GM19395 (cell line): ENCODE results near the gene ATP10A.
"Not testable (repeated sequence)": the region's sequence is repeated elsewhere in the genome, so short reads cannot be mapped to it uniquely, and the experiment has no call there.

Experiments used
- ATAC-seq: cut with Tn5 transposase; IDR thresholded peaks from one replicate; pipeline ENCODE4 v1.9.1; 2021; ENCODE audit warnings: mild to moderate bottlenecking, moderate library complexity; ENCODE audit not compliant: unreplicated experiment

Gene ATP10A

DNA sequence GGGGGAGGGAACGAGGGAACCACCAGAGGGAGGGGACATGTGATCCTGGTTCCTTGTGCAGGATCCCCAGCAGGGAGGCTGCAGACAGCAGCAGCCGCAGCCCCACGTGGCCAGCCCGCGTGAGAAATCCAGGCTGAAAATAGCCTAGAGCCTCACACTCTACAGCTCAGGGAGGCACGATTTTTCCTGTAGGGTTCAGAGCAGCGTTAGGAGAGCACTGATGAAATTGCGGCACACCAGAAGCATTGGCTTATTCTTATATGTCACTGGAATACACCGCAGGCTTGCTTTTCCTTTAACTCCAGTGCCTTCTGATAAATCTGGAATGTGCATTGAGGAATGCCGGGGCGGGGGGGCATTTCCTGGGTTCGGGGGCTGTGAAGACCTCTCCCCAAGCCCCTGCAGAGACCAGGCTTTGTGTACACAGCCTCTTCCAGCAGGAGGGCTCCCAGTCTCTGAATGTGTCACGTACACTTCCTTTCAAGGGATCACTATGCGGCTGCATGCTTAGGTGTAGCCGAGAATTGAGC is 193.0 kb downstream of the ATP10A start:
- no peak for ATAC-seq

DNA sequence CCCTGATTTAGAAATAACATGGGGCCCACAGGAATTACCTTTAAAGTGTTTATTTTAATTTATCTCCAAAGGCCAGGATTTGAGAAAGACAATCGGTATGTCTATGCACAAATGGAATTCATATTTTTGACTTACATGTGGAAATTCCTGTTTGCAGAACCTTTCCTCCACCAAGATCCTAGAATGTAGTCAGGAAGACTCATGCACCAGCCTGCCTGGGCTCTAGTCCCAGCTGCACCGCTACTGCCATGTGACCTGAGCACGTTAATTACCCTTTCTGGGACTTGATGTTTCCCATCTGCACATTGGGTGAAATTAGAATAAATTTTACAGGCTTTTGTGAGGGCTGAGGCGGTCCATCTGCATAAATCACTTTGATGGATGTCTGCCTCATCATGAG is 194.2 kb downstream of the ATP10A start:
- ATAC-seq, result no peak

GRCh38 chr15:25668236-25668795 is 194.8 kb downstream of the ATP10A start:
- ATAC-seq, result no peak

- ATAC-seq, result no peak
Measured at GRCh38 chr15:25667829-25668228, 195.3 kb downstream of the ATP10A start.

DNA sequence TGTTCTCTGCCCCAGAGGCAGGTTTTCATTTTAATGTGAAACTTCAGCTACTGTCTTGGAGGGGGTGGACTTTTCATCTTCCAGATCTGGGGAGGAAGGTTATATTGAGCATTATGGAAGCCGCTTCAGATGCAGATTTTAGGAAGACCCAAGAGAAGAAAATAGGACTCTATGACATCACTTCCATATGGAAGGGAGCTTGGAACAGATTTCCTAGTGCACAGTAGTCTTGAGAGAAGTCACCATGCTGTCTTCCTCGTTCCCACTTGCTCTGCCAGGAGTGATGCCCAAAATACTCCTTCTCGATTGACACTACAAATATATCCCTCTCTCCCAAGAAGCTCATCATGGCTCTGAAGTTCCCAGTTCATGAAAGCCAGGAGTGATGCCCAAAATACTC is 197.2 kb downstream of the ATP10A start:
- no peak for ATAC-seq

GRCh38 chr15:25664761-25665160 is 198.4 kb downstream of the ATP10A start:
- no peak for ATAC-seq

DNA sequence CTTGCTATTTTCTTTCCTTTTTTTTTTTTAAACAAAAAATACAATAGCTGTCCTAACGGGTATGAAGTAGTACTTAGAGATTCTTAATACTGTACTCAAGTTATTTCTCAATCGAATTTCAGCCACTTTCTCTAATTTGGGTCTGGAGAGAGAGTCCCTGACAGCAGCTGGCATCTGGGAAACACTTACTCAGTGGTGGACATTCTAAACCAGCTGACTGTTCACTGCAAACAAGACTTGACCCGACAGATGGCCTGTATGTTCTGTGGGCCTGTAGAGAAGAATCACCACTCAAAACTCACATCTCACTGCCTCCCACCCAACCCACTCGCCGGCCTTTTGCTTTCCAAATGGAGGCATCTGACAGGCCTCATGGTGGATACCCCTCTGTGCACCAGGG is 199.6 kb downstream of the ATP10A start:
- no peak for ATAC-seq

DNA sequence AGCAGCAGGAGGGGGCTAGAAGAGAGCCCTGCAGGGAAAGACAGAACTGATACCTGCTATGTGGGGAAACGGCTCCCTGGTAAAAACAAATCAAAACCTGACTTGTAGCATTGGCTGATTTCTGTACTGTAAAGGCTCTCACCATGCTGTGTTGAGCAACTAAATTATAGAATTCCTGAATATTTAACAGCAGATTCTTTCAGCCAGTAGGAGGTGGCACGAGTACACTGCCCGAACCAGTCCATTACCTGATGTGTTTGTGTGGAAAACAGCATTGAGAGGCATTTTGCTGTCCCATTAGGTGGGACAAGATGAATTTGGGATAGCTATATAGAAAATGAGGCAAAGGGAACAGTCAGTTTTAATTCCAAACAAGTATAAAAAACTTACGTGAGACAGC is 201.2 kb downstream of the ATP10A start:
- ATAC-seq, result no peak

DNA sequence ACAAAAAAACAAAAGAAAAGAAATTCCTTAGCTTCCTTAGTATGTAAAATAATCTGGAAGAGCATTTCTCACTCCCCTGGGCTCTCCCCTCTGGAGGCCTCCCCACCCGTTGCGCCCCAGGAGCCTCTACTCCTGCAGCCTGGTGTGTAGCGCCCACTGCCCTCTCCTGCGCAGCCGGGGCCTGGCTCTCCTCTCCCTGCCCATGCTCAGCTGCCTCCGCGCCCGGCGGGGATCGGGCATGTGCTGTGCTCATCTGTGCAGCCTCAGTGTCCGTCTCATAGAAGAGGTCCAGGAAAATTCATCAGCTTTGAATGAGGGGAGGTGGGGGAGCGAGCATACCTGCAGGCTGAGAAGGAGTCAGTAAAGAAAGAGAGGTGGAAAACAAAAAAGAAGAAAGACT is 203.9 kb downstream of the ATP10A start:
- no peak for ATAC-seq

- ATAC-seq, result no peak
Measured at GRCh38 chr15:25658560-25658959, 204.6 kb downstream of the ATP10A start.

- no peak for ATAC-seq
Measured at GRCh38 chr15:25655207-25655948, 207.7 kb downstream of the ATP10A start.

- no peak for ATAC-seq
Measured at GRCh38 chr15:25653371-25653770, 209.8 kb downstream of the ATP10A start.

- no peak for ATAC-seq
Measured at GRCh38 chr15:25652704-25653103, 210.4 kb downstream of the ATP10A start.

GRCh38 chr15:25649390-25649789 is 213.7 kb downstream of the ATP10A start:
- ATAC-seq, result no peak

- ATAC-seq, result no peak
Measured at GRCh38 chr15:25643120-25643519, 220.0 kb downstream of the ATP10A start.

DNA sequence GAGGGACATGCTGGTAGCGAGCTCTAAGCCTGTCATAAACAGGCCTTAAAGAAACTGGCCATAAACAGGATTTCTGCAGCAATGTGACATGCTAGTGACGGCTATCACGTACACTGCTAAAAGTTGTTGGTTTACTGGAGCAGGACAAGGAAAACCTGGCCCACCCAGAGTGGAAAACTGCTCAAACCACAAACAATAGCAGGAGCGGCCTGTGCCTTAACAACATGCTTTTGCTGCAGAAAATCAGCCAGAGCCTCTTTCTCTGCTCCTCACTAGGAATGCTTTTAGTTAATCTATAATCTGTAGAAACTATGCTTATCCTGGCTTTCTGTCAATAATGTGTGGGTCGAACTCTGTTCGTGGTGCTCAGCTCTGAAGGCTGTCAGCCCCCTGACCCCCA is 221.4 kb downstream of the ATP10A start:
- ATAC-seq, result no peak

- no peak for ATAC-seq
Measured at GRCh38 chr15:25641361-25641760, 221.8 kb downstream of the ATP10A start.

- ATAC-seq, result not testable (repeated sequence)
Measured at GRCh38 chr15:25640959-25641358, 222.2 kb downstream of the ATP10A start.

GRCh38 chr15:25640381-25640780 is 222.7 kb downstream of the ATP10A start:
- no peak for ATAC-seq

DNA sequence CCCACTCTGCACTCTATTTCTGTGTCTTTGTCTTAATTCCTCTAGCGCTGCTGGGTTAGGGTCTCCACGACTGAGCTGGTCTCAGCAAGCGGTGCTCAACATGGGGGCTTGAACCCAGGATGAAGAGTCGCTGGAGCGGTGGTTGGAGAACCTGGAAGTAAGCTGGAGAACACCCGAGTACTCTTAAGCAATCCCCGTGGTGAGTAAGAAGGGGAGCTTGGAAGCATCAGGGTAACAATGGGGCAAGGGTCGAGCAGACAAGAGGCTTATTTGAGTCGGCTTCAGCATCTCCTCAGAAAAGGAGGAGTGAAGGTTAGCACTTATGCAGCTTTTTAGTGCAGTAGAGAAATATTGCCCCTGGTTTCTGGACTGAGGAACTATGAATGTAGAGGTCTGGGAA is 226.6 kb downstream of the ATP10A start:
- not testable (repeated sequence) for ATAC-seq

- no peak for ATAC-seq
Measured at GRCh38 chr15:25635191-25635590, 227.9 kb downstream of the ATP10A start.

GRCh38 chr15:25633862-25634261 is 229.3 kb downstream of the ATP10A start:
- ATAC-seq, result no peak

GRCh38 chr15:25631971-25632370 is 231.2 kb downstream of the ATP10A start:
- ATAC-seq, result no peak
